Endodermal cell (in vitro differentiated cells): ENCODE results near the gene C5orf52. TPM values are rescaled to one million over a fixed set of nuclear protein-coding genes. Genes with fewer than 3 reads are reported as not detected.

Experiments
- DNase-seq: peaks from one replicate; pipeline ENCODE4 v3.0.0-alpha.2; 2017
- H3K27ac ChIP-seq: 2 replicates; pipeline ENCODE4 v1.5.1; 2013; ENCODE audit warnings: mild to moderate bottlenecking, low read depth, low read length, moderate library complexity
- H3K27me3 ChIP-seq: 2 replicates; pipeline ENCODE4 v1.6.1; 2013; ENCODE audit warnings: mild to moderate bottlenecking, low read length, moderate library complexity; ENCODE audit not compliant: insufficient read depth, control insufficient read depth, poor library complexity, severe bottlenecking
- H3K36me3 ChIP-seq: 2 replicates; pipeline ENCODE4 v1.7.0; 2013; ENCODE audit warnings: mild to moderate bottlenecking, low read length, moderate library complexity; ENCODE audit not compliant: control insufficient read depth, insufficient read depth
- H3K4me1 ChIP-seq: one replicate; pipeline ENCODE4 v1.7.0; 2013; ENCODE audit warnings: low read length; ENCODE audit not compliant: control insufficient read depth, insufficient read depth
- H3K4me3 ChIP-seq: 2 replicates; pipeline ENCODE4 v1.5.1; 2013; ENCODE audit warnings: mild to moderate bottlenecking, low read length, moderate library complexity
- H3K9ac ChIP-seq: 2 replicates; pipeline ENCODE4 v1.6.1; 2013; ENCODE audit warnings: mild to moderate bottlenecking, low read length, moderate library complexity; ENCODE audit not compliant: poor library complexity, severe bottlenecking; ENCODE audit errors: extremely low read depth
- H3K9me3 ChIP-seq: 2 replicates; pipeline ENCODE4 v1.6.1; 2013; ENCODE audit warnings: mild to moderate bottlenecking, low read length, moderate library complexity; ENCODE audit not compliant: control insufficient read depth
- H3K27ac Mint-ChIP-seq: 2 replicates; pipeline ENCODE4 v1.8.0; 2020; ENCODE audit warnings: mixed read lengths
- H3K27me3 Mint-ChIP-seq: 2 replicates; pipeline ENCODE4 v1.8.0; 2021; ENCODE audit warnings: mild to moderate bottlenecking, mixed read lengths; ENCODE audit not compliant: insufficient read depth
- H3K36me3 Mint-ChIP-seq: 2 replicates; pipeline ENCODE4 v1.8.0; 2020; ENCODE audit warnings: low read depth, mixed read lengths
- H3K4me1 Mint-ChIP-seq: 2 replicates; pipeline ENCODE4 v1.8.0; 2020; ENCODE audit warnings: mixed read lengths
- H3K4me3 Mint-ChIP-seq: 2 replicates; pipeline ENCODE4 v1.8.0; 2020; ENCODE audit warnings: mild to moderate bottlenecking, moderate library complexity, mixed read lengths
- H3K9me3 Mint-ChIP-seq: 2 replicates; pipeline ENCODE4 v1.8.0; 2020; ENCODE audit warnings: mild to moderate bottlenecking, mixed read lengths
- CTCF ChIP-seq: fragments of 200-600 bp; sonication (generic); conservative IDR thresholded peaks from 2 replicates; pipeline ENCODE4 v1.5.0; 2021; ENCODE audit warnings: antibody characterized with exemption, mild to moderate bottlenecking
- WGBS, 2 experiments: methylation state at CpG; one replicate each; pipeline versions ENCODE4 v1.1.5 to v1.1.7; 2013; ENCODE audit warnings: missing lambda C conversion rate in 2 of 2, mixed read lengths in 1 of 2; ENCODE audit not compliant: insufficient coverage in 1 of 2, insufficient read length in 1 of 2; 5-methylcytosine and 5-hydroxymethylcytosine counted together
- total RNA-seq, 2 donors: library from RNA; stranded (reverse); fragmentation: NEBNext Ultra II Directional in 1 of 2; extraction: Animal tissue kit (Norgen Biotek cat#: 25700) in 1 of 2; gene quantifications; 2 replicates in 1 of 2; 3 replicates in 1 of 2; pipeline ENCODE4 v1.2.1, GENCODE V29; 2021

The C5orf52 gene
- total RNA-seq, 2 donors from 2014 or later, result not detected

DNA sequence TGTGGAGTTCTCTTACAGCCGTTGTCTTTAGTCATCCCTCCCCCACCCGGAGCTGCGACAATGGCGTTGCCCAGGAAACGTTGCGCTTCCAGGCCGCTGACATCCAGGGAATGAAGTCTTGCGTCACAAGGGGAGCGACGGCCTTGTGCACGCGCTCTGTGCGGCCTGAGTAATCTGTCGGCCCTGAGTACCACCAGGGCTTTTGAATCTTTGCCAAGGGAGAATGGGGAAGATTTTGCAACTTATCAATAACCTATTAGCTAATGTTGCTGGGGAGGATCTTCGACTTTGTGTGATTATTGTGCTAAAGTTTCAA lies 19.0 kb upstream of the C5orf52 start, which contains the start of gene SOX30:
Gene SOX30, minus strand, starts transcription at position 62 of the 316 bp plus-strand sequence. CDS start 360 bp downstream, outside the sequence.
- Mint-ChIP-seq H3K9me3 (peaks cover 43% of the 10 kb centered on the region), H3K27me3 (peaks cover 32% of the 10 kb centered on the region), H3K27ac (no peak within 1 kb of the TSS), H3K4me1 (no peaks in the 10 kb centered on the region), H3K4me3 (peak within 1 kb of the TSS; percentile 37), H3K36me3 (peaks cover 8% of the 10 kb centered on the region)
- no peak within 1 kb of the TSS for H3K9ac ChIP-seq
- H3K4me1 ChIP-seq, result no peaks in the 10 kb centered on the region
- H3K9me3 ChIP-seq, result peaks cover 61% of the 10 kb centered on the region
- no peaks in the 10 kb centered on the region for H3K27me3 ChIP-seq
- TF ChIP-seq CTCF, result no peak
- no peak within 1 kb of the TSS for H3K4me3 ChIP-seq
- no peak for DNase-seq
- WGBS, 2 experiments, result 94 to 98% methylated on average over 13 to 15 of the region's 15 CpGs
- no peaks in the 10 kb centered on the region for H3K36me3 ChIP-seq
- H3K27ac ChIP-seq, result no peak within 1 kb of the TSS

GRCh38 chr5:157657516-157657915 lies 13.8 kb upstream of the C5orf52 start:
- peaks cover 5% of the 10 kb centered on the region for H3K36me3 Mint-ChIP-seq
- Histone ChIP-seq H3K36me3 (no peaks in the 10 kb centered on the region), H3K4me1 (peaks cover 2% of the 10 kb centered on the region), H3K27ac (no peak overlapping the region), H3K27me3 (no peaks in the 10 kb centered on the region), H3K4me3 (peak overlapping the region; percentile 28), H3K9ac (no peak overlapping the region), H3K9me3 (peaks cover 98% of the 10 kb centered on the region)
- WGBS, 2 experiments, result 80 to 85% methylated on average over 2 of the region's 2 CpGs
- H3K4me1 Mint-ChIP-seq, result no peaks in the 10 kb centered on the region
- no peak overlapping the region for H3K4me3 Mint-ChIP-seq
- peaks cover 25% of the 10 kb centered on the region for H3K27me3 Mint-ChIP-seq
- H3K9me3 Mint-ChIP-seq, result peaks cover 67% of the 10 kb centered on the region
- H3K27ac Mint-ChIP-seq, result no peak overlapping the region
- no peak for TF ChIP-seq CTCF
- no peak for DNase-seq

- H3K4me3 Mint-ChIP-seq, result no peak overlapping the region
Observed at GRCh38 chr5:157658893-157659292, 12.4 kb upstream of the C5orf52 start.

More at GRCh38 chr5:157658893-157659292, 12.4 kb upstream of the C5orf52 start:
- Histone ChIP-seq H3K36me3 (no peaks in the 10 kb centered on the region), H3K4me3 (peak overlapping the region; percentile 28), H3K4me1 (peaks cover 4% of the 10 kb centered on the region), H3K27ac (no peak overlapping the region), H3K9ac (no peak overlapping the region), H3K27me3 (no peaks in the 10 kb centered on the region), H3K9me3 (peaks cover 86% of the 10 kb centered on the region)
- Mint-ChIP-seq H3K36me3 (no peaks in the 10 kb centered on the region), H3K4me1 (no peaks in the 10 kb centered on the region), H3K27ac (no peak overlapping the region), H3K9me3 (peaks cover 54% of the 10 kb centered on the region), H3K27me3 (peaks cover 15% of the 10 kb centered on the region)
- TF ChIP-seq CTCF, result no peak
- WGBS, 2 experiments, result 90 to 100% methylated on average over 1 of the region's 1 CpG
- no peak for DNase-seq
